ENCODE data around the gene ATP2C1.

DNA sequence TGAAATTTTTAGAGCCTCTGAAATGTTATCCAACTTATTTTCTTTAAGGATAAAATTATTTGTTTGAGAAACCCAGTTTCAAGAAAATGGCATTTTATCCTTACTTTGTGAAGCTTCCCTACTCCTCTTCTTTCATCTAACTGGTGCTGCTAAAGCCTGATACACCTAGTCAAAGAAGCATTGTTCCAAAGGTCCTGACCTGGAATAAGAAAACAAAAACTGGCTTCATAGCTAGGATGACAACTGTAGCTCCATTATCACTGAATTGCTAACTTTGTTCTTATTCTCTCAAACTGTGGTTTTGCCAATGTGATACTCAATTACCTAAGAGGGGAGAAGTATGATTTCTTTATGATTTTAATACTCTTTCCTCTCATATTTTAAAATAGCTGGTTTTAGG is 27.6 kb upstream of the ATP2C1 start:
- TF ChIP-seq CTCF (conservative IDR thresholded peaks at IDR 0.05 in 1 of 2, IDR thresholded peaks at IDR 0.05 in 1 of 2; ENCODE audit: low read depth in 1 of 2, low read length in 2 of 2) (no peak), EZH2 (IDR thresholded peaks at IDR 0.05; ENCODE audit: low read length, missing control alignments) (no peak)
